RWPE1 (cell line): ENCODE measurements around the gene MLLT6.

ENCODE experiments used
- CTCF ChIA-PET: fragments of 350-600 bp; sonication (Branson Sonifier 250); formaldehyde crosslinking; extraction: SDS; loops from one replicate; lab custom pipeline; 2021; lab: Yijun Ruan, JAX
- POLR2A ChIA-PET: fragments of 400-600 bp; formaldehyde crosslinking; extraction: SDS; loops from one replicate; lab custom pipeline; 2020; ENCODE audit warnings: antibody characterized with exemption; ENCODE audit not compliant: low non-redundant PET; lab: Yijun Ruan, JAX
- DNase-seq: peaks from one replicate; pipeline ENCODE4 v3.0.0; 2012; ENCODE audit warnings: low spot score
- H3K27ac ChIP-seq: fragments of 450-650 bp; 2 replicates; pipeline ENCODE4 v1.5.1; 2017
- CTCF ChIP-seq: fragments of 450-650 bp; conservative IDR thresholded peaks from 2 replicates; pipeline ENCODE4 v1.5.1; 2017; ENCODE audit warnings: low read depth, mild to moderate bottlenecking

MLLT6 gene

GRCh38 chr17:38660097-38661025 is 44.7 kb upstream of the MLLT6 start:
- no peak for TF ChIP-seq CTCF
- POLR2A ChIA-PET, result no interaction called here
- no peak for DNase-seq
- CTCF ChIA-PET, result interaction anchor here (1.1 kb wide), 1 partner anchor 16 kb away, joined by 6 read pairs; no protein-coding TSS in a partner anchor
- no peak overlapping the region for H3K27ac ChIP-seq

GRCh38 chr17:38663125-38663751 is 41.8 kb upstream of the MLLT6 start:
- CTCF ChIA-PET, result interaction anchor here (0.5 to 1.5 kb wide), 23 partner anchors 9 to 1729 kb away, joined by 3 to 12 read pairs (median 3); partner anchors contain the start of gene SRCIN1

GRCh38 chr17:38663964-38664644 is 41.0 kb upstream of the MLLT6 start:
- no peak overlapping the region for H3K27ac ChIP-seq
- DNase-seq, result no peak
- no peak for TF ChIP-seq CTCF
- CTCF ChIA-PET, result interaction anchor here (0.6 to 1.5 kb wide), 10 partner anchors 10 to 172 kb away, joined by 3 to 12 read pairs (median 4); partner anchors contain the start of gene SRCIN1
- POLR2A ChIA-PET, result no interaction called here

More at GRCh38 chr17:38663125-38663751, 41.8 kb upstream of the MLLT6 start:
- TF ChIP-seq CTCF, result peak; percentile 74
- H3K27ac ChIP-seq, result no peak overlapping the region
- peak; percentile 56 for DNase-seq
- POLR2A ChIA-PET, result interaction anchor here (0.5 to 0.8 kb wide), 2 partner anchors 90 to 235 kb away, joined by 3 to 4 read pairs; partner anchors contain the start of gene PSMB3

GRCh38 chr17:38667099-38667786 is 37.8 kb upstream of the MLLT6 start:
- DNase-seq, result peak; percentile 77
- peak; percentile 99 for TF ChIP-seq CTCF
- POLR2A ChIA-PET, result no interaction called here
- H3K27ac ChIP-seq, result no peak overlapping the region
- CTCF ChIA-PET, result interaction anchor here (0.6 to 2.2 kb wide), 23 partner anchors 9 to 448 kb away, joined by 3 to 18 read pairs (median 3); partner anchors contain the start of gene SRCIN1

GRCh38 chr17:38667787-38668122 is 37.3 kb upstream of the MLLT6 start:
- ChIA-PET POLR2A (interaction anchor here (0.7 kb wide), 1 partner anchor 127 kb away, joined by 4 read pairs; no protein-coding TSS in a partner anchor), CTCF (interaction anchor here (0.6 to 2.2 kb wide), 20 partner anchors 9 to 448 kb away, joined by 3 to 18 read pairs (median 3); no protein-coding TSS in a partner anchor)
- H3K27ac ChIP-seq, result no peak overlapping the region
- DNase-seq, result no peak
- no peak; the same call in none of the 2 replicates for TF ChIP-seq CTCF
